K562 (cell line): ENCODE results near the gene SLC30A3. TPM values are rescaled to one million over a fixed set of nuclear protein-coding genes. Genes with fewer than 3 reads are reported as not detected.

Experiments used
- FOXJ2 ChIP-seq: fragments of 200-800 bp; sonication (Bioruptor generic); IDR thresholded peaks from 2 replicates; pipeline ENCODE4 v1.6.1; 2016; ENCODE audit warnings: missing genetic modification characterization, missing compliant biosample characterization
- ILK ChIP-seq: fragments of 450-650 bp; IDR thresholded peaks from 2 replicates; pipeline ENCODE4 v1.6.1; 2016; ENCODE audit warnings: missing genetic modification characterization, low read depth, mild to moderate bottlenecking, missing compliant biosample characterization, moderate library complexity, borderline replicate concordance
- KAT7 ChIP-seq: sonication (generic); formaldehyde crosslinking; IDR thresholded peaks from 2 replicates; pipeline ENCODE4 v1.8.0; 2022; ENCODE audit warnings: missing genetic modification reagents, mild to moderate bottlenecking, borderline replicate concordance
- KLF10 ChIP-seq: fragments of 250-450 bp; sonication (Bioruptor Pico); IDR thresholded peaks from 2 replicates; pipeline ENCODE4 v1.6.1; 2021; ENCODE audit warnings: matching md5 sums
- NFRKB ChIP-seq: fragments of 450-650 bp; IDR thresholded peaks from 2 replicates; pipeline ENCODE4 v1.6.1; 2016; ENCODE audit warnings: low read depth
- RBM15 ChIP-seq: fragments of 200-400 bp; formaldehyde crosslinking; IDR thresholded peaks from 2 replicates; pipeline ENCODE4 v1.6.1; 2018; ENCODE audit warnings: mild to moderate bottlenecking, low read length, moderate library complexity; ENCODE audit not compliant: insufficient read depth
- SRF ChIP-seq, 2 experiments: fragments of 250-450, 450-650 bp in 1 of 2; sonication (Bioruptor Pico) in 1 of 2; sonication (generic) in 1 of 2; formaldehyde crosslinking; IDR thresholded peaks; 2 replicates each; pipeline versions ENCODE4 v1.5.0 to v1.5.1; 2020 to 2022; ENCODE audit warnings: mild to moderate bottlenecking in 1 of 2, missing genetic modification reagents in 1 of 2
- TGIF2 ChIP-seq: sonication (generic); formaldehyde crosslinking; IDR thresholded peaks from 2 replicates; pipeline ENCODE4 v1.8.1; 2022; ENCODE audit warnings: mild to moderate bottlenecking, missing genetic modification reagents, moderate library complexity
- ZFX ChIP-seq: sonication (generic); formaldehyde crosslinking; IDR thresholded peaks from 2 replicates; pipeline ENCODE4 v1.8.0; 2022; ENCODE audit warnings: mild to moderate bottlenecking, missing genetic modification reagents, moderate library complexity
- ZNF277 ChIP-seq: fragments of 250-450 bp; sonication (Bioruptor Pico); IDR thresholded peaks from 2 replicates; pipeline ENCODE4 v1.8.0; 2022; ENCODE audit warnings: inconsistent platforms, mild to moderate bottlenecking, moderate library complexity, borderline replicate concordance
- polyA plus RNA-seq, 8 experiments: library from polyadenylated mRNA; depleted of rRNA in 4 of 8; stranded (reverse) in 5 of 8; unstranded in 3 of 8; fragments of >200 nt; fragmentation: Nextera tagmentation in 2 of 8; fragmentation: Illumina TruSeq in 1 of 8; extraction: Ambion mirVana in 2 of 8; extraction: Trizol in 1 of 8; gene quantifications; 2 replicates each; pipeline versions ENCODE4 v1.2.1 to v1.2.3, GENCODE V29; 2011 to 2014; ENCODE audit warnings: inconsistent platforms in 1 of 8, missing spikeins in 1 of 8
- total RNA-seq, 7 experiments: library from RNA; depleted of rRNA in 6 of 7; stranded (reverse); fragments of >200 nt in 6 of 7; fragmentation: Illumina TruSeq in 2 of 7; extraction: Trizol in 2 of 7; gene quantifications; 2 replicates each; pipeline versions ENCODE4 v1.2.1 to v1.2.3, GENCODE V29; 2011 to 2021; ENCODE audit warnings: low replicate concordance in 1 of 7
- TF ChIP-seq, protein P1 (sequence below): fragments of 450-650 bp; IDR thresholded peaks from 2 replicates; pipeline ENCODE4 v1.6.1; 2016; ENCODE audit warnings: missing biosample characterization, missing genetic modification characterization
- TF ChIP-seq, protein P2 (sequence below): sonication (generic); formaldehyde crosslinking; IDR thresholded peaks from 2 replicates; pipeline ENCODE4 v1.8.0; 2022; ENCODE audit warnings: mild to moderate bottlenecking, low read depth, missing genetic modification reagents

Gene SLC30A3
- total and polyA plus RNA-seq, 9 of the 15 experiments (the other 6 are each of a cell fraction or from before 2014, with no cell fraction given): 0.03 to 2.7 (median 0.89) TPM; not detected in 1

- TF ChIP-seq, protein P1, sequence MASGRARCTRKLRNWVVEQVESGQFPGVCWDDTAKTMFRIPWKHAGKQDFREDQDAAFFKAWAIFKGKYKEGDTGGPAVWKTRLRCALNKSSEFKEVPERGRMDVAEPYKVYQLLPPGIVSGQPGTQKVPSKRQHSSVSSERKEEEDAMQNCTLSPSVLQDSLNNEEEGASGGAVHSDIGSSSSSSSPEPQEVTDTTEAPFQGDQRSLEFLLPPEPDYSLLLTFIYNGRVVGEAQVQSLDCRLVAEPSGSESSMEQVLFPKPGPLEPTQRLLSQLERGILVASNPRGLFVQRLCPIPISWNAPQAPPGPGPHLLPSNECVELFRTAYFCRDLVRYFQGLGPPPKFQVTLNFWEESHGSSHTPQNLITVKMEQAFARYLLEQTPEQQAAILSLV (tag): no peak
- no peak for TF ChIP-seq RBM15
- no peak for TF ChIP-seq KLF10
- TF ChIP-seq FOXJ2 (tag): no peak
- no peak for TF ChIP-seq TGIF2
- TF ChIP-seq, protein P2, sequence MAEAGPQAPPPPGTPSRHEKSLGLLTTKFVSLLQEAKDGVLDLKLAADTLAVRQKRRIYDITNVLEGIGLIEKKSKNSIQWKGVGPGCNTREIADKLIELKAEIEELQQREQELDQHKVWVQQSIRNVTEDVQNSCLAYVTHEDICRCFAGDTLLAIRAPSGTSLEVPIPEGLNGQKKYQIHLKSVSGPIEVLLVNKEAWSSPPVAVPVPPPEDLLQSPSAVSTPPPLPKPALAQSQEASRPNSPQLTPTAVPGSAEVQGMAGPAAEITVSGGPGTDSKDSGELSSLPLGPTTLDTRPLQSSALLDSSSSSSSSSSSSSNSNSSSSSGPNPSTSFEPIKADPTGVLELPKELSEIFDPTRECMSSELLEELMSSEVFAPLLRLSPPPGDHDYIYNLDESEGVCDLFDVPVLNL (CRISPR knock-in tag): peak; percentile 40; the same call in 1 of the 2 replicates
- no peak for TF ChIP-seq ILK (tag)
- no peak for TF ChIP-seq ZNF277 (CRISPR knock-in tag)
- TF ChIP-seq NFRKB: peak; percentile 52; the same call in 1 of the 2 replicates
- TF ChIP-seq ZFX (CRISPR knock-in tag): no peak; the same call in 1 of the 2 replicates
- no peak for TF ChIP-seq SRF (CRISPR knock-in tag; IDR thresholded peaks at IDR 0.05)
- TF ChIP-seq KAT7: peak; percentile 93; the same call in 1 of the 2 replicates
Observed at GRCh38 chr2:27217173-27218121, 45.4 kb downstream of the SLC30A3 start, which contains the start of gene CAD (continued).
